Measurements from ENCODE around the gene CTDSPL2. TPM values are rescaled to one million over a fixed set of nuclear protein-coding genes. Genes with fewer than 3 reads are reported as not detected.

The CTDSPL2 gene
- total and polyA plus RNA-seq, 10 donors = 5.2 to 73.7 (median 51.5) TPM

DNA sequence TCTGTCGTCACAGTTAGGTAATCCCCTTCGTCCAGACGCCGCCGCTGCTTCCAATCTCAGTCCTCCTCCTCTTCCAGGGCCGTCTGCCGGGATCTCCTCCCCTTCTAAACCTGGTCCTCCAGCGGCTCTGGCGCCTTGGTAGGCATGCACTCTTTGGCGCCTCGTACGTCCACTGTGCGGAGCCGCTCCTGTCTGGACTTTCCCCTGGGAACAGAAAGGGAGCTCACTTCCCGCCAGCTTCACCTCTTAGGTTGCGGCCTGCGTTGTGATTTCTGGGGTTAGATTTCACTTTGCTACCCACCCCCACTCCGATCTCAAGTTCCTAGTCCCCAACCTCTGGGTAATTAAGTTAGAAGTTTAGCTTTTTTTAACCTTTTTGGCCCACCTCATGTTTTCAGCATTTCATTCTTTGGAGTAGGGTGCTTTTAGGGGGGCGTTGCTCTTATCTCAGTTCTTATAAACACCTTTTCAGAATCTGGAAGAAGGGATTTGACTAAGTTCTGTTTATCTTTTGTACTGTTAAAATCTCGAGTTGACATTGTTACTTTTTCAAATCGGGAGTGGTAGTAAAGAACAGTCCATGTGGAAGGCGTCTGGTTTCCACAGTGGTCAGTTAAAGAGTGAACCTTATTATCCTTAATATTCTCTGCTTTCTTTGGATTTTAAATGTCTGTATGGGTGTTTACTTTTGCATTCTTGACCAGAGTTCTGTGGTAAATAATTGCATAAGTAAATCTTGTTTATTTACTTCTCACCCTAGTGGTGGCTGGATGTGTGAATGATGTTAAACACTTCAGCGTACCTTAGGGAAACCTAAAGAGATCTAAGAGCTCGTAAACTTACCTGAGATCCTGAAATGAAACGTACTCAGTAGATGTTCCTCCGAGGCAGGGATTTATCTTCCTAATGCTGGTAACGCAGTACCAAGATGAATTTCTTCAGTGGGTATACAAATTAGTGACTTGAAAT lies 611 bp downstream of the CTDSPL2 start:
- peak overlapping the region; percentile 92 to 98 (median 96) for H3K27ac ChIP-seq
- no peak for DNase-seq
- no peaks in the 10 kb centered on the region for H3K27me3 ChIP-seq (replicated peaks in 1 of 7)
- H3K36me3 ChIP-seq = peaks cover 0 to 18% (median 2%) of the 10 kb centered on the region in 6 donors
- peaks cover 19 to 67% (median 40%) of the 10 kb centered on the region in 6 donors for H3K4me1 ChIP-seq
- 0 to 1% (median 1%) methylated on average over 22 to 27 of the region's 27 CpGs for WGBS, 5 donors
- TF ChIP-seq POLR2AphosphoS5 (IDR thresholded peaks at IDR 0.05) (no peak), POLR2A (IDR thresholded peaks at IDR 0.05) (no peak)
- TF ChIP-seq, protein P1, sequence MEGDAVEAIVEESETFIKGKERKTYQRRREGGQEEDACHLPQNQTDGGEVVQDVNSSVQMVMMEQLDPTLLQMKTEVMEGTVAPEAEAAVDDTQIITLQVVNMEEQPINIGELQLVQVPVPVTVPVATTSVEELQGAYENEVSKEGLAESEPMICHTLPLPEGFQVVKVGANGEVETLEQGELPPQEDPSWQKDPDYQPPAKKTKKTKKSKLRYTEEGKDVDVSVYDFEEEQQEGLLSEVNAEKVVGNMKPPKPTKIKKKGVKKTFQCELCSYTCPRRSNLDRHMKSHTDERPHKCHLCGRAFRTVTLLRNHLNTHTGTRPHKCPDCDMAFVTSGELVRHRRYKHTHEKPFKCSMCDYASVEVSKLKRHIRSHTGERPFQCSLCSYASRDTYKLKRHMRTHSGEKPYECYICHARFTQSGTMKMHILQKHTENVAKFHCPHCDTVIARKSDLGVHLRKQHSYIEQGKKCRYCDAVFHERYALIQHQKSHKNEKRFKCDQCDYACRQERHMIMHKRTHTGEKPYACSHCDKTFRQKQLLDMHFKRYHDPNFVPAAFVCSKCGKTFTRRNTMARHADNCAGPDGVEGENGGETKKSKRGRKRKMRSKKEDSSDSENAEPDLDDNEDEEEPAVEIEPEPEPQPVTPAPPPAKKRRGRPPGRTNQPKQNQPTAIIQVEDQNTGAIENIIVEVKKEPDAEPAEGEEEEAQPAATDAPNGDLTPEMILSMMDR (IDR thresholded peaks at IDR 0.05 in 8 of 11, conservative IDR thresholded peaks at IDR 0.05 in 3 of 11) = no peak
- intact Hi-C loops (cut with DNase I; ENCODE audit: low total_unique reads) = loop anchor here (10.0 kb wide), 1 partner anchor 133 kb away; no protein-coding TSS in a partner anchor
- peak overlapping the region; percentile 84 to 90 (median 86) for H3K4me3 ChIP-seq
- H3K9me3 ChIP-seq = no peaks in the 10 kb centered on the region

GRCh38 chr15:44435893-44436667 lies 8.7 kb downstream of the CTDSPL2 start:
- DNase-seq = no peak
- Histone ChIP-seq H3K4me1 (peaks cover 0 to 79% (median 42%) of the 10 kb centered on the region in 6 donors), H3K27ac (no peak overlapping the region), H3K4me3 (no peak overlapping the region), H3K9me3 (no peaks in the 10 kb centered on the region), H3K27me3 (replicated peaks in 1 of 7) (no peaks in the 10 kb centered on the region), H3K36me3 (peaks cover 0 to 40% (median 2%) of the 10 kb centered on the region in 6 donors)
- intact Hi-C loops (cut with DNase I; ENCODE audit: low total_unique reads) = no loop called here
- TF ChIP-seq, protein P1 (IDR thresholded peaks at IDR 0.05 in 8 of 11, conservative IDR thresholded peaks at IDR 0.05 in 3 of 11) = no peak
- TF ChIP-seq POLR2AphosphoS5 (IDR thresholded peaks at IDR 0.05) (no peak), POLR2A (IDR thresholded peaks at IDR 0.05) (no peak)
- WGBS, 5 donors = 95 to 100% (median 98%) methylated on average over 2 of the region's 2 CpGs

GRCh38 chr15:44438402-44438801 lies 11.0 kb downstream of the CTDSPL2 start:
- DNase-seq = no peak
- TF ChIP-seq POLR2A (IDR thresholded peaks at IDR 0.05) (no peak), POLR2AphosphoS5 (IDR thresholded peaks at IDR 0.05) (no peak)
- TF ChIP-seq, protein P1 (IDR thresholded peaks at IDR 0.05 in 8 of 11, conservative IDR thresholded peaks at IDR 0.05 in 3 of 11) = no peak
- no peak overlapping the region for H3K27ac ChIP-seq
- peaks cover 0 to 73% (median 40%) of the 10 kb centered on the region in 6 donors for H3K4me1 ChIP-seq
- H3K27me3 ChIP-seq (replicated peaks in 1 of 7) = no peaks in the 10 kb centered on the region
- no peak overlapping the region for H3K4me3 ChIP-seq
- H3K36me3 ChIP-seq = peaks cover 0 to 28% (median 2%) of the 10 kb centered on the region in 6 donors
- WGBS, 5 donors = 77 to 91% (median 86%) methylated on average over 3 of the region's 3 CpGs
- intact Hi-C loops (cut with DNase I; ENCODE audit: low total_unique reads) = no loop called here
- H3K9me3 ChIP-seq = peaks cover 0 to 10% (median 2%) of the 10 kb centered on the region in 8 donors
